Stimulated activated CD8-positive, alpha-beta memory T cell treated with anti-CD3 and anti-CD28 coated beads, Interleukin-2, amount 100 ng/mL, for 48 hours (primary cell): ENCODE measurements around the gene RBBP7.
"Not testable (repeated sequence)": the region's sequence is repeated elsewhere in the genome, so short reads cannot be mapped to it uniquely, and the experiment has no call there.

Source experiments
- DNase-seq, 2 donors: peaks; one replicate each; pipeline ENCODE4 v3.0.0-alpha.2; 2020; ENCODE audit warnings: low read depth in 2 of 2

Gene RBBP7

GRCh38 chrX:16867947-16868346 is 2.2 kb downstream of the RBBP7 start:
- no peak for DNase-seq

- DNase-seq: no peak
These were observed 7.3 kb downstream of the RBBP7 start for GRCh38 chrX:16862829-16863228.

- no peak for DNase-seq
These were observed 13.4 kb downstream of the RBBP7 start for GRCh38 chrX:16856744-16857143.

- DNase-seq: not testable (repeated sequence)
These were observed 14.1 kb downstream of the RBBP7 start for GRCh38 chrX:16856076-16856404.

GRCh38 chrX:16855363-16856075 is 14.6 kb downstream of the RBBP7 start:
- no peak for DNase-seq

GRCh38 chrX:16853537-16853936 is 16.6 kb downstream of the RBBP7 start:
- DNase-seq: no peak

- DNase-seq: no peak
These were observed 17.5 kb downstream of the RBBP7 start for GRCh38 chrX:16852617-16853179.

GRCh38 chrX:16851827-16852226 is 18.3 kb downstream of the RBBP7 start:
- DNase-seq: no peak

- no peak for DNase-seq
These were observed 18.7 kb downstream of the RBBP7 start for GRCh38 chrX:16851421-16851820.

GRCh38 chrX:16848541-16848940 is 21.6 kb downstream of the RBBP7 start:
- no peak for DNase-seq

- DNase-seq: no peak
These were observed 24.5 kb downstream of the RBBP7 start for GRCh38 chrX:16845686-16846085.

- no peak for DNase-seq
These were observed 26.8 kb downstream of the RBBP7 start for GRCh38 chrX:16843208-16843909.

- DNase-seq: no peak
These were observed 27.5 kb downstream of the RBBP7 start for GRCh38 chrX:16842684-16843083.

- no peak for DNase-seq
These were observed 30.2 kb downstream of the RBBP7 start for GRCh38 chrX:16839852-16840460.

GRCh38 chrX:16839219-16839851 is 30.8 kb downstream of the RBBP7 start:
- no peak for DNase-seq

- DNase-seq: no peak
These were observed 31.7 kb downstream of the RBBP7 start for GRCh38 chrX:16838202-16839066.

GRCh38 chrX:16836371-16836770 is 33.8 kb downstream of the RBBP7 start:
- no peak for DNase-seq

- no peak for DNase-seq
These were observed 35.4 kb downstream of the RBBP7 start for GRCh38 chrX:16834806-16835205.

- no peak for DNase-seq
These were observed 37.9 kb downstream of the RBBP7 start for GRCh38 chrX:16832301-16832700.

- DNase-seq: no peak
These were observed 41.8 kb downstream of the RBBP7 start for GRCh38 chrX:16828124-16828908.

GRCh38 chrX:16827225-16827624 is 42.9 kb downstream of the RBBP7 start:
- DNase-seq: no peak
